ENCODE data around the gene INF2. TPM values are rescaled to one million over a fixed set of nuclear protein-coding genes. Genes with fewer than 3 reads are reported as not detected.

INF2 gene
- total RNA-seq, 4 donors from 2014 or later = 44.6 to 102 (median 64.7) TPM

DNA sequence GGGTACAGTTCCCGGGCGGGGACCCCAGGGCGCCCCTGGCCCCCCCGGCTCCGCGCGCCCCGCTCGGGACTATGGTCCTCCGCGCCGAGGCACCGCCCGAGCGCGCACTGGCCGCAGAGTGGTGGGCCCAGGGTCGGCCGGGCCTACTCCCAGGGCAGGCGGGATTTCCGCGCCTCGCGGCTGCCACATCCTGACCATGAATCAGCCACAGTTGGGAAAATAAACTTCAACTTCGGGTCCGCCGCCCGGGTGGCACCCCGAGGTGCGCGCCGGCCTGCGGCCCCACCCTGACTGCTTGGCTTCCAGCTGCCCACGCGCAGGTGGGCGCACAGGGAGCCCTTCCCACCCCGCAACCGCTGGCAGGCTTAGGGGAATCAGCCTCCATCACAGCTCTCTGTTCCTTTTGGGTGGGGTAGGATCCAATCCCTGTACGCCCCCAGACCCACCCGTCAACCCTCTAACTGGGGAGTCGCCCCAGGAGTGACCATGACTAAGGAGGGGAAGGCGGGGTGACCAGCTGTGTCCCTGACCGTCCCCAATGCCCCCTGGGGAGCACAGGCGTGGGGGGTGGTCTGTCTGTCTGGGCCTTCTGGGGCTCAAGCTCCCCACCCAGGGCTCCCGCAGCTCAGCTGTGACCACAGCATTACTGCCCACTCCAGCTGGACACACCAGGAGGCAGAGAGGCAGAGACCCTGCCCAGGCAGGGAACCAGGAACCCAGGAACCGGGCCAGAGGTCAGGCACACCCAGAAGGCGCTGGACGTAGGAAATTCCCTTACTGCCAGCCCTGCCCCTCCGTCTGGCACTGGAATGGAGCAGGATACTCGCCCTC lies 678 bp downstream of the INF2 start:
- WGBS, 2 donors (ENCODE audit: low coverage in 1 of 2) = no CpG with 5 or more reads among the region's 50 CpGs
- Histone ChIP-seq H3K4me1 (peaks cover 6 to 80% (median 66%) of the 10 kb centered on the region in 3 donors), H3K4me3 (peak overlapping the region; percentile 72 to 99), H3K9me3 (no peaks in the 10 kb centered on the region), H3K27ac (peak overlapping the region; percentile 41 to 90 (median 86)), H3K36me3 (no peaks in the 10 kb centered on the region), H3K27me3 (no peaks in the 10 kb centered on the region)
- peak; percentile 29 for ATAC-seq
- TF ChIP-seq POLR2AphosphoS5 (IDR thresholded peaks at IDR 0.05) (no peak), POLR2A (IDR thresholded peaks at IDR 0.05) (no peak), EP300 (IDR thresholded peaks at IDR 0.05) (no peak)
- TF ChIP-seq, protein P1, sequence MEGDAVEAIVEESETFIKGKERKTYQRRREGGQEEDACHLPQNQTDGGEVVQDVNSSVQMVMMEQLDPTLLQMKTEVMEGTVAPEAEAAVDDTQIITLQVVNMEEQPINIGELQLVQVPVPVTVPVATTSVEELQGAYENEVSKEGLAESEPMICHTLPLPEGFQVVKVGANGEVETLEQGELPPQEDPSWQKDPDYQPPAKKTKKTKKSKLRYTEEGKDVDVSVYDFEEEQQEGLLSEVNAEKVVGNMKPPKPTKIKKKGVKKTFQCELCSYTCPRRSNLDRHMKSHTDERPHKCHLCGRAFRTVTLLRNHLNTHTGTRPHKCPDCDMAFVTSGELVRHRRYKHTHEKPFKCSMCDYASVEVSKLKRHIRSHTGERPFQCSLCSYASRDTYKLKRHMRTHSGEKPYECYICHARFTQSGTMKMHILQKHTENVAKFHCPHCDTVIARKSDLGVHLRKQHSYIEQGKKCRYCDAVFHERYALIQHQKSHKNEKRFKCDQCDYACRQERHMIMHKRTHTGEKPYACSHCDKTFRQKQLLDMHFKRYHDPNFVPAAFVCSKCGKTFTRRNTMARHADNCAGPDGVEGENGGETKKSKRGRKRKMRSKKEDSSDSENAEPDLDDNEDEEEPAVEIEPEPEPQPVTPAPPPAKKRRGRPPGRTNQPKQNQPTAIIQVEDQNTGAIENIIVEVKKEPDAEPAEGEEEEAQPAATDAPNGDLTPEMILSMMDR (IDR thresholded peaks at IDR 0.05) = no peak

DNA sequence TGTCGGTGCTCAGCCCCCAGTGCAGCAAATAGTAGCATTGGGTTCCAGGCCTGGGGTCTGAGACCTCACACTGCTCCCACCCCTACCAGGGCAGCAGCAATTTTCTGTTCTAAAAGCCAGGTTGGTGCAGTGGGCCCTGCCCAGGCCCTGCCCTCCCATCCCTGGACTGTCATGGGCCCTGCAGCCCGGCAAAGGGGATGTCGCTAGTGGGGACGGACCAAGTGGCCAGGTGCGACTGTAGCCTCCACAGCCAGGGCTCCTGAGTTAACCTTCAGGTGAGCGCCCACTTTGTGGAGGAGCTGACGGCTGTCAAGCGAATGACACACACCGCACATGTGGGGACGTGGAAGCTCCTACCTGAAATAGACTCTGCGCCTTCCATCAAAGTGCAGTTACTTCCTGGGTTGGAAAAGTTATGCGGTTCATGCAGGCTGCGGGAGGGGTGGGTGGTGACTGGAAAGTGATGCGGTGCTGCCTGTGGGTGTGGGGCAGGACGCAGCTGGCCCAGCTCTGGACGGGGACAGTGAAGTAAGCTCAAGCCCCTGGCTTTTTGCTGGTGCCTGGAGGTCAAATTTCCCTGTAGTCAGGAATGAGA lies 1.5 kb downstream of the INF2 start:
- no peak for ATAC-seq
- peak overlapping the region; percentile 72 to 99 for H3K4me3 ChIP-seq
- H3K4me1 ChIP-seq = peaks cover 6 to 88% (median 73%) of the 10 kb centered on the region in 3 donors
- no peaks in the 10 kb centered on the region for H3K9me3 ChIP-seq
- TF ChIP-seq EP300 (IDR thresholded peaks at IDR 0.05) (no peak), POLR2A (IDR thresholded peaks at IDR 0.05) (no peak), POLR2AphosphoS5 (IDR thresholded peaks at IDR 0.05) (no peak)
- TF ChIP-seq, protein P1 (IDR thresholded peaks at IDR 0.05) = no peak
- 80% methylated on average over 1 of the region's 16 CpGs; no CpG with 5 or more reads in 1 of the 2 donors for WGBS, 2 donors (ENCODE audit: low coverage in 1 of 2)
- H3K27me3 ChIP-seq = no peaks in the 10 kb centered on the region
- peaks cover 0 to 2% of the 10 kb centered on the region in 2 donors for H3K36me3 ChIP-seq
- peak overlapping the region in 3 of 4 donors; percentile 83 to 90 (median 89) for H3K27ac ChIP-seq

DNA sequence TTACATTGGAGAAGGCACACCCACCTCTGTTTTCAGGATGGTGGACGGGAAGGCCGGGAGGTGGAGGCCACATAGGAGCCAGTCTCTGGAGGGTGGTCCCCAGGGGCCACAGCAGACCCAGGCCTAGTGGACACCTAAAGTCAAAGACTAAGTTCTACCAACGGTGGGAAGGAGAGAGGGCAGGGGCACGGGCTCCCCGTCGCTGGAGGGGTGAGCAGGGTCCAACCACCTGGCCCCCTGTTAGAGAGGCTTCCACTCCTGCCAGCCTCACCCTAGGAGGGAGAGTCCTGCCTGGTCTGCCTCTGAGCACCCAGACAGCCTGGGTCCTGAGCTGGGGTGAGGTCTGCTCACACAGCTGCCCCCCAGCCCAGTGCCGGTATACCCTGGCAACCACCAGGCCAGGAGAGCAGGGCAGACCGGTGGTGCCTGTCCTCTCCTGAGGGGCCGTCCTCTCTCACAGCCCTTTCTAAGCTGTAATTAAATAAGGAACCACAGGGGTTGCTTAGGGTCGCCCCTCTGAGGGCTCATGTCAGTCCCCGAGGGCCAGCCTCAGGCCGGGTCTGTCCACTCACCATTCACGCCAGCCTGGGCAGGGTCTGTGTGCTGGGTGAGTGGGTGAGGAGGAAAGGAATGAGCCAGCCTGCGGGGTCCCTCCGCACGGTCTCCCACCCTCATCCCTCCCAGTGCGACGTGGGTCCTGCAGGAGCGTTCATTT lies 2.3 kb downstream of the INF2 start:
- TF ChIP-seq, protein P1 (IDR thresholded peaks at IDR 0.05) = no peak
- TF ChIP-seq POLR2AphosphoS5 (IDR thresholded peaks at IDR 0.05) (no peak), EP300 (IDR thresholded peaks at IDR 0.05) (no peak), POLR2A (IDR thresholded peaks at IDR 0.05) (no peak)
- H3K27ac ChIP-seq = peak overlapping the region in 3 of 4 donors; percentile 37 to 90 (median 89)
- no peaks in the 10 kb centered on the region for H3K27me3 ChIP-seq
- 77 to 80% methylated on average over 3 to 6 of the region's 19 CpGs for WGBS, 2 donors (ENCODE audit: low coverage in 1 of 2)
- no peak for ATAC-seq
- H3K9me3 ChIP-seq = no peaks in the 10 kb centered on the region
- peaks cover 0 to 10% of the 10 kb centered on the region in 2 donors for H3K36me3 ChIP-seq
- peaks cover 6 to 96% (median 79%) of the 10 kb centered on the region in 3 donors for H3K4me1 ChIP-seq
- H3K4me3 ChIP-seq = peak overlapping the region in 1 of 2 donors; percentile 99

DNA sequence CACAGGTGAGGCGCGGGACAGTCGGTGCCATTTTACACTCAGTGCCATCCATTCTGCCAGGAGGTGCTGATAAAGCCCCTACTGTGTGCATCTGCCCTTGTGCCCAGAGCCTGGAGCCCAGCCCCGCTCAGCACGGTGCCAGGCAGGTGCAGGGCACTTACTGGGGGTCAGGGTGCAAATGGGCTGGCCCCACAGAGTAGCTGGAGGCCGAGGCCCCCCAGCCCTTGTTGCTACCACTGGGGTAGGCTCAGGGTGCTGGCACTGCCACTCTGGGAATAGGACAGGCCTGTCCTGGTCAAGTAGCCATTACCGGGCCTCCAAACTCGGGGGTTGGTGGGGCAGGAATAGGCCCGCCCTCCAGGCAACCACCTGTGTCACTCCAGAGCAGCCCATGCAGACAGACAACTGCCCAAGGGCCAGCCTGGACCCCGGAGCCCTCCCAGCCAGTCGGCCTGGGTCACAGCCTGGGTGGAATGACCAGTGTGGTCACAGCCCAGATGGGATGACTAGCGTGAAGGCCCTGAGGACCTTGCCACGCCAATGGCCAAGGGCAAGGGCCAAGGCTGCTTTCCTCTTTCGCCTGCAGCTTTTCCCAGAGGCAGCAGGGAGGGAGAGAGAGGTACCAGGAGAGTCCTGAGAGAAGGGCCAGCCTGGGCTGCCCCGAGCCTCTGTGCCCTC lies 3.0 kb downstream of the INF2 start:
- Histone ChIP-seq H3K36me3 (peaks cover 0 to 10% of the 10 kb centered on the region in 2 donors), H3K27me3 (no peaks in the 10 kb centered on the region), H3K4me3 (no peak overlapping the region), H3K9me3 (no peaks in the 10 kb centered on the region), H3K27ac (peak overlapping the region in 3 of 4 donors; percentile 18 to 90 (median 89)), H3K4me1 (peaks cover 6 to 96% (median 85%) of the 10 kb centered on the region in 3 donors)
- TF ChIP-seq, protein P1 (IDR thresholded peaks at IDR 0.05) = no peak
- TF ChIP-seq POLR2AphosphoS5 (IDR thresholded peaks at IDR 0.05) (no peak), POLR2A (IDR thresholded peaks at IDR 0.05) (no peak), EP300 (IDR thresholded peaks at IDR 0.05) (no peak)
- 100% methylated on average over 2 of the region's 15 CpGs; no CpG with 5 or more reads in 1 of the 2 donors for WGBS, 2 donors (ENCODE audit: low coverage in 1 of 2)
- no peak for ATAC-seq

Data from gastroesophageal sphincter (tissue), 4 donors.